Prostate gland (tissue), 2 donors: Measurements from ENCODE around the gene GSTT2.
"Not testable (repeated sequence)": the region's sequence is repeated elsewhere in the genome, so short reads cannot be mapped to it uniquely, and the experiment has no call there.

ENCODE experiments used
- POLR2A ChIP-seq: fragments of 450-650 bp; IDR thresholded peaks from one replicate; pipeline ENCODE4 v1.6.1; 2016; ENCODE audit warnings: antibody characterized with exemption, mild to moderate bottlenecking
- POLR2AphosphoS5 ChIP-seq: sonication (generic); formaldehyde crosslinking; IDR thresholded peaks from one replicate; pipeline ENCODE4 v1.6.1; 2017; ENCODE audit warnings: antibody characterized with exemption
- TF ChIP-seq, protein P1 (sequence below), 4 experiments: fragments of 200-600 bp in 2 of 4; fragments of 450-650 bp in 2 of 4; sonication (generic) in 2 of 4; IDR thresholded peaks; 1 replicate in 3 of 4; 2 replicates in 1 of 4; pipeline ENCODE4 v1.5.1; 2016 to 2019; ENCODE audit warnings: antibody characterized with exemption in 4 of 4, mild to moderate bottlenecking in 2 of 4, moderate library complexity in 2 of 4

DNA sequence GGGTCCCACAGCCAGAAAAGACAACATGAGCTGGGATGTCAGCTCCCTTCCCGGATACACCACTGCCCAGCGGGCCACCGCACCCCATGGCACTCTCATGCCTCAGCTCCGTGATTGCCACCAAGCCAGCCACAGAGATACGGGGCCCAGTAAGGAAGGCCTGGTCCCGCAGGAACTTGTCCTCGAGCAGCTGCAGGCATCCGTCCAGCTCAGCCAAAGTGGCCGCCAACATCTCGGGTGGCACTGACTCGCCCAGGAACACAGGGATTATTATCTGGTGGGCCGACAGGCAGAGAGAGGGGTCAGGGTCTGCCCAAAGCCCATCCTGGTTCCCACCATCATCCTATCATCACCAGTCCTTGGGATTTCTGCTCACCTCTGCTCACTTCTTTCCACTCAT is 2.6 kb upstream of the GSTT2 start:
- not testable (repeated sequence) for TF ChIP-seq POLR2A, POLR2AphosphoS5
- TF ChIP-seq, protein P1, sequence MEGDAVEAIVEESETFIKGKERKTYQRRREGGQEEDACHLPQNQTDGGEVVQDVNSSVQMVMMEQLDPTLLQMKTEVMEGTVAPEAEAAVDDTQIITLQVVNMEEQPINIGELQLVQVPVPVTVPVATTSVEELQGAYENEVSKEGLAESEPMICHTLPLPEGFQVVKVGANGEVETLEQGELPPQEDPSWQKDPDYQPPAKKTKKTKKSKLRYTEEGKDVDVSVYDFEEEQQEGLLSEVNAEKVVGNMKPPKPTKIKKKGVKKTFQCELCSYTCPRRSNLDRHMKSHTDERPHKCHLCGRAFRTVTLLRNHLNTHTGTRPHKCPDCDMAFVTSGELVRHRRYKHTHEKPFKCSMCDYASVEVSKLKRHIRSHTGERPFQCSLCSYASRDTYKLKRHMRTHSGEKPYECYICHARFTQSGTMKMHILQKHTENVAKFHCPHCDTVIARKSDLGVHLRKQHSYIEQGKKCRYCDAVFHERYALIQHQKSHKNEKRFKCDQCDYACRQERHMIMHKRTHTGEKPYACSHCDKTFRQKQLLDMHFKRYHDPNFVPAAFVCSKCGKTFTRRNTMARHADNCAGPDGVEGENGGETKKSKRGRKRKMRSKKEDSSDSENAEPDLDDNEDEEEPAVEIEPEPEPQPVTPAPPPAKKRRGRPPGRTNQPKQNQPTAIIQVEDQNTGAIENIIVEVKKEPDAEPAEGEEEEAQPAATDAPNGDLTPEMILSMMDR (IDR thresholded peaks at IDR 0.05): not testable (repeated sequence)
